WTC11 (cell line): ENCODE results near the gene TACR2. TPM values are rescaled to one million over a fixed set of nuclear protein-coding genes. Genes with fewer than 3 reads are reported as not detected.

Experiments used
- ATAC-seq: fragments of 200-7000 bp; cut with Tn5 transposase; 2 replicates; pipeline ENCODE4 v1.10.0; 2021; ENCODE audit warnings: mild to moderate bottlenecking, moderate library complexity
- CTCF ChIA-PET: fragments of 300-600 bp; sonication (Branson Sonifier 250); formaldehyde crosslinking; loops from one replicate; lab custom pipeline; 2021; ENCODE audit warnings: antibody characterized with exemption; lab: Charles Lee
- POLR2A ChIA-PET: fragments of 350-600 bp; sonication (Branson Sonifier 250); formaldehyde crosslinking; loops from one replicate; lab custom pipeline; 2021; ENCODE audit warnings: antibody characterized with exemption; lab: Charles Lee
- DNase-seq: peaks from one replicate; pipeline ENCODE4 v3.0.0; 2021; ENCODE audit warnings: low spot score
- H3K27ac Mint-ChIP-seq: 2 replicates; pipeline ENCODE4 v1.8.0; 2021; ENCODE audit warnings: mixed read lengths
- H3K27me3 Mint-ChIP-seq: 2 replicates; pipeline ENCODE4 v1.8.0; 2021; ENCODE audit warnings: low read depth, mild to moderate bottlenecking, moderate library complexity, mixed read lengths
- H3K36me3 Mint-ChIP-seq: 2 replicates; pipeline ENCODE4 v1.8.0; 2021; ENCODE audit warnings: mixed read lengths
- H3K4me1 Mint-ChIP-seq: 2 replicates; pipeline ENCODE4 v1.8.0; 2022; ENCODE audit warnings: mixed read lengths
- H3K4me3 Mint-ChIP-seq: 2 replicates; pipeline ENCODE4 v1.8.0; 2021; ENCODE audit warnings: mild to moderate bottlenecking, moderate library complexity, mixed read lengths
- H3K9me3 Mint-ChIP-seq: 2 replicates; pipeline ENCODE4 v1.8.0; 2021; ENCODE audit warnings: mixed read lengths
- ATF6 ChIP-seq: sonication (generic); formaldehyde crosslinking; IDR thresholded peaks from 2 replicates; pipeline ENCODE4 v1.8.1; 2023; ENCODE audit warnings: mild to moderate bottlenecking, missing genetic modification reagents
- CDX4 ChIP-seq: fragments of 250-450 bp; sonication (Bioruptor Pico); IDR thresholded peaks from 2 replicates; pipeline ENCODE4 v1.9.0; 2021; ENCODE audit warnings: moderate library complexity, mild to moderate bottlenecking, inconsistent platforms, borderline replicate concordance
- CREB1 ChIP-seq: sonication (generic); formaldehyde crosslinking; IDR thresholded peaks from 2 replicates; pipeline ENCODE4 v1.8.0; 2023; ENCODE audit warnings: mild to moderate bottlenecking, missing genetic modification reagents
- FOXJ3 ChIP-seq: sonication (generic); formaldehyde crosslinking; IDR thresholded peaks from 2 replicates; pipeline ENCODE4 v1.9.0; 2021; ENCODE audit warnings: missing genetic modification reagents, mild to moderate bottlenecking, borderline replicate concordance
- FOXK1 ChIP-seq: sonication (generic); formaldehyde crosslinking; IDR thresholded peaks from 2 replicates; pipeline ENCODE4 v1.8.0; 2022; ENCODE audit warnings: mild to moderate bottlenecking, moderate library complexity, missing genetic modification reagents
- HMGXB4 ChIP-seq: sonication (generic); formaldehyde crosslinking; IDR thresholded peaks from 2 replicates; pipeline ENCODE4 v1.8.1; 2023; ENCODE audit warnings: mild to moderate bottlenecking, moderate library complexity, missing genetic modification reagents
- MYBL2 ChIP-seq: sonication (generic); formaldehyde crosslinking; IDR thresholded peaks from 2 replicates; pipeline ENCODE4 v1.8.1; 2023; ENCODE audit warnings: mild to moderate bottlenecking, moderate library complexity, missing genetic modification reagents
- NFATC4 ChIP-seq: fragments of 250-450 bp; sonication (Bioruptor Pico); IDR thresholded peaks from 2 replicates; pipeline ENCODE4 v1.9.0; 2021; ENCODE audit warnings: mild to moderate bottlenecking
- NR3C1 ChIP-seq: sonication (generic); formaldehyde crosslinking; conservative IDR thresholded peaks from 2 replicates; pipeline ENCODE4 v1.8.1; 2023; ENCODE audit warnings: low read depth, mild to moderate bottlenecking, missing genetic modification reagents
- PRRX2 ChIP-seq: fragments of 250-450 bp; sonication (Bioruptor Pico); IDR thresholded peaks from 2 replicates; pipeline ENCODE4 v1.8.0; 2021; ENCODE audit warnings: mild to moderate bottlenecking
- RORB ChIP-seq: fragments of 250-450 bp; sonication (Bioruptor Pico); IDR thresholded peaks from 2 replicates; pipeline ENCODE4 v1.9.0; 2021; ENCODE audit warnings: mild to moderate bottlenecking
- SMAD4 ChIP-seq: sonication (generic); formaldehyde crosslinking; IDR thresholded peaks from 2 replicates; pipeline ENCODE4 v1.8.0; 2022; ENCODE audit warnings: mild to moderate bottlenecking, missing genetic modification reagents
- STAT6 ChIP-seq: sonication (generic); formaldehyde crosslinking; conservative IDR thresholded peaks from 2 replicates; pipeline ENCODE4 v1.8.1; 2023; ENCODE audit warnings: mild to moderate bottlenecking, low read depth, missing genetic modification reagents, moderate library complexity
- ZMAT4 ChIP-seq: fragments of 250-450 bp; sonication (Bioruptor Pico); IDR thresholded peaks from 2 replicates; pipeline ENCODE4 v1.9.0; 2021; ENCODE audit warnings: mild to moderate bottlenecking
- ZNF532 ChIP-seq: fragments of 250-450 bp; sonication (Bioruptor Pico); IDR thresholded peaks from 2 replicates; pipeline ENCODE4 v1.9.0; 2021; ENCODE audit warnings: mild to moderate bottlenecking, borderline replicate concordance
- total RNA-seq: library from RNA; stranded (reverse); gene quantifications from 3 replicates; pipeline ENCODE4 v1.2.3, GENCODE V29; 2021

The TACR2 gene
- total RNA-seq, 1 experiment from 2014 or later = 0.20 TPM

- Mint-ChIP-seq H3K4me3 (no peak overlapping the region), H3K9me3 (no peaks in the 10 kb centered on the region), H3K27me3 (no peaks in the 10 kb centered on the region), H3K4me1 (peaks cover 16% of the 10 kb centered on the region), H3K36me3 (no peaks in the 10 kb centered on the region), H3K27ac (no peak overlapping the region)
- ChIA-PET CTCF (interaction anchor here (1.7 to 6.1 kb wide), 2 partner anchors 13 kb away, joined by 4 to 55 read pairs; partner anchors contain the start of gene TSPAN15), POLR2A (no interaction called here)
- DNase-seq = no peak
- TF ChIP-seq RORB = no peak
- no peak for TF ChIP-seq NR3C1 (CRISPR knock-in tag)
- TF ChIP-seq MYBL2 (CRISPR knock-in tag) = no peak
- no peak for TF ChIP-seq ATF6 (CRISPR knock-in tag)
- TF ChIP-seq FOXJ3 = no peak
- no peak for TF ChIP-seq CDX4 (CRISPR knock-in tag)
- TF ChIP-seq HMGXB4 (CRISPR knock-in tag) = no peak
- no peak for TF ChIP-seq ZMAT4 (CRISPR knock-in tag)
- no peak for TF ChIP-seq ZNF532 (CRISPR knock-in tag)
- TF ChIP-seq SMAD4 = no peak
- TF ChIP-seq PRRX2 (CRISPR knock-in tag) = no peak
- no peak for TF ChIP-seq FOXK1 (CRISPR knock-in tag)
- TF ChIP-seq STAT6 (CRISPR knock-in tag) = no peak
- no peak for TF ChIP-seq NFATC4 (CRISPR knock-in tag)
- no peak for TF ChIP-seq CREB1 (CRISPR knock-in tag)
- ATAC-seq = no peak
Measured at GRCh38 chr10:69463886-69464285, 47.2 kb upstream of the TACR2 start.
